H9 (cell line): ENCODE measurements around the gene NR3C2. TPM values are rescaled to one million over a fixed set of nuclear protein-coding genes. Genes with fewer than 3 reads are reported as not detected.

Experiments
- DNase-seq: peaks from one replicate; pipeline ENCODE4 v3.0.0-alpha.2; 2017
- H2AFZ ChIP-seq: one replicate; pipeline ENCODE4 v1.6.1; 2013; ENCODE audit warnings: mild to moderate bottlenecking, low read length, control low read depth, moderate library complexity
- H2AK5ac ChIP-seq: 2 replicates; pipeline ENCODE4 v1.6.1; 2013; ENCODE audit warnings: low read length, control low read depth, mixed read lengths; ENCODE audit not compliant: insufficient read length
- H2BK120ac ChIP-seq: one replicate; pipeline ENCODE4 v1.6.1; 2013; ENCODE audit warnings: low read depth, mild to moderate bottlenecking, low read length, control low read depth, inconsistent platforms; ENCODE audit not compliant: poor library complexity, severe bottlenecking
- H2BK12ac ChIP-seq: 2 replicates; pipeline ENCODE4 v1.6.1; 2013; ENCODE audit warnings: low read length, control low read depth, mixed read lengths, low read depth; ENCODE audit not compliant: insufficient read length
- H2BK15ac ChIP-seq: 2 replicates; pipeline ENCODE4 v1.6.1; 2013; ENCODE audit warnings: low read depth, low read length, control low read depth
- H2BK20ac ChIP-seq: one replicate; pipeline ENCODE4 v1.6.1; 2013; ENCODE audit warnings: low read depth, mild to moderate bottlenecking, low read length, control low read depth, inconsistent platforms; ENCODE audit not compliant: poor library complexity, severe bottlenecking
- H2BK5ac ChIP-seq: 2 replicates; pipeline ENCODE4 v1.6.1; 2013; ENCODE audit warnings: low read length, control low read depth, mixed read lengths; ENCODE audit not compliant: insufficient read length
- H3K14ac ChIP-seq: 2 replicates; pipeline ENCODE4 v1.6.1; 2013; ENCODE audit warnings: low read length, control low read depth; ENCODE audit not compliant: insufficient read depth
- H3K18ac ChIP-seq: 2 replicates; pipeline ENCODE4 v1.6.1; 2013; ENCODE audit warnings: low read depth, mild to moderate bottlenecking, mixed read lengths, low read length, control low read depth; ENCODE audit not compliant: insufficient read length
- H3K23ac ChIP-seq: 2 replicates; pipeline ENCODE4 v1.6.1; 2013; ENCODE audit warnings: low read length, control low read depth, mixed read lengths, low read depth; ENCODE audit not compliant: insufficient read length
- H3K23me2 ChIP-seq: 2 replicates; pipeline ENCODE4 v1.6.1; 2013; ENCODE audit warnings: low read depth, mild to moderate bottlenecking, mixed read lengths, low read length, control low read depth; ENCODE audit not compliant: insufficient read length, poor library complexity, severe bottlenecking
- H3K27ac ChIP-seq: 2 replicates; pipeline ENCODE4 v1.5.1; 2013; ENCODE audit warnings: low read length, control low read depth, mixed read lengths, low read depth; ENCODE audit not compliant: insufficient read length
- H3K27me3 ChIP-seq: 2 replicates; pipeline ENCODE4 v1.6.1; 2013; ENCODE audit warnings: low read length, control low read depth, inconsistent platforms; ENCODE audit not compliant: insufficient read depth
- H3K4ac ChIP-seq: 2 replicates; pipeline ENCODE4 v1.6.1; 2013; ENCODE audit warnings: low read depth, mild to moderate bottlenecking, control low read depth, inconsistent platforms, low read length, moderate library complexity
- H3K4me1 ChIP-seq: 2 replicates; pipeline ENCODE4 v1.6.1; 2013; ENCODE audit warnings: low read length, control low read depth, inconsistent platforms; ENCODE audit not compliant: insufficient read depth
- H3K4me2 ChIP-seq: 2 replicates; pipeline ENCODE4 v1.6.1; 2013; ENCODE audit warnings: low read length, control low read depth, mixed read lengths; ENCODE audit not compliant: insufficient read length, insufficient read depth
- H3K56ac ChIP-seq: 2 replicates; pipeline ENCODE4 v1.6.1; 2013; ENCODE audit warnings: low read depth, mild to moderate bottlenecking, mixed read lengths, low read length, control low read depth; ENCODE audit not compliant: insufficient read length
- H3K79me1 ChIP-seq: 2 replicates; pipeline ENCODE4 v1.6.1; 2013; ENCODE audit warnings: low read depth, mild to moderate bottlenecking, moderate library complexity, low read length, control low read depth, inconsistent platforms; ENCODE audit not compliant: insufficient read depth, poor library complexity, severe bottlenecking
- H3K79me2 ChIP-seq: 2 replicates; pipeline ENCODE4 v1.6.1; 2013; ENCODE audit warnings: low read length, control low read depth, inconsistent platforms; ENCODE audit not compliant: insufficient read depth
- H3K9ac ChIP-seq: 2 replicates; pipeline ENCODE4 v1.6.1; 2013; ENCODE audit warnings: low read length, control low read depth, mixed read lengths; ENCODE audit not compliant: insufficient read length; ENCODE audit errors: extremely low read depth
- H3K9me3 ChIP-seq: one replicate; pipeline ENCODE4 v1.6.1; 2013; ENCODE audit warnings: low read depth, low read length, inconsistent platforms; ENCODE audit not compliant: control insufficient read depth
- H3T11ph ChIP-seq: one replicate; pipeline ENCODE4 v1.6.1; 2013; ENCODE audit warnings: mild to moderate bottlenecking, low read length, control low read depth, inconsistent platforms
- H4K20me1 ChIP-seq: one replicate; pipeline ENCODE4 v1.6.1; 2013; ENCODE audit not compliant: control insufficient read depth, insufficient read length, insufficient read depth
- H4K5ac ChIP-seq: 2 replicates; pipeline ENCODE4 v1.6.1; 2013; ENCODE audit warnings: low read depth, mild to moderate bottlenecking, mixed read lengths, low read length, control low read depth; ENCODE audit not compliant: insufficient read length
- H4K8ac ChIP-seq: replicated peaks from 2 replicates; pipeline ENCODE4 v1.6.1; 2013; ENCODE audit warnings: low read length, control low read depth, mixed read lengths, low read depth; ENCODE audit not compliant: insufficient read length
- H4K91ac ChIP-seq: 2 replicates; pipeline ENCODE4 v1.6.1; 2013; ENCODE audit warnings: low read depth, mild to moderate bottlenecking, moderate library complexity, mixed read lengths, low read length, control low read depth; ENCODE audit not compliant: insufficient read length
- H3K27ac Mint-ChIP-seq, 3 experiments: 2 replicates in 2 of 3; 3 replicates in 1 of 3; pipeline ENCODE4 v1.8.0; 2020 to 2021; ENCODE audit warnings: mixed read lengths in 3 of 3, mild to moderate bottlenecking in 1 of 3, moderate library complexity in 1 of 3
- H3K27me3 Mint-ChIP-seq: 2 replicates; pipeline ENCODE4 v1.8.0; 2021; ENCODE audit warnings: low read depth, mild to moderate bottlenecking, moderate library complexity, mixed read lengths
- H3K36me3 Mint-ChIP-seq, 3 experiments: 2 replicates in 2 of 3; 3 replicates in 1 of 3; pipeline ENCODE4 v1.8.0; 2020 to 2021; ENCODE audit warnings: low read depth in 3 of 3, mixed read lengths in 3 of 3; ENCODE audit not compliant: insufficient read depth in 1 of 3
- H3K4me1 Mint-ChIP-seq, 2 experiments: 2 replicates each; pipeline ENCODE4 v1.8.0; 2020; ENCODE audit warnings: mixed read lengths in 2 of 2
- H3K4me3 Mint-ChIP-seq, 2 experiments: 2 replicates in 1 of 2; 3 replicates in 1 of 2; pipeline ENCODE4 v1.8.0; 2020 to 2021; ENCODE audit warnings: mild to moderate bottlenecking in 2 of 2, mixed read lengths in 2 of 2, moderate library complexity in 1 of 2
- H3K9me3 Mint-ChIP-seq, 2 experiments: 2 replicates in 1 of 2; 3 replicates in 1 of 2; pipeline ENCODE4 v1.8.0; 2020; ENCODE audit warnings: mild to moderate bottlenecking in 2 of 2, mixed read lengths in 2 of 2, moderate library complexity in 1 of 2
- CTCF ChIP-seq: fragments of 200-600 bp; sonication (generic); conservative IDR thresholded peaks from 3 replicates; pipeline ENCODE4 v1.8.0; 2021; ENCODE audit warnings: antibody characterized with exemption, mild to moderate bottlenecking
- WGBS: extraction: QIAGEN DNeasy Blood & Tissue Kit; methylation state at CpG from one replicate; pipeline ENCODE4 v1.1.7; 2013; ENCODE audit warnings: missing lambda C conversion rate, low lambda C conversion rate, mixed read lengths; ENCODE audit not compliant: insufficient read length; ENCODE audit errors: extremely low coverage; 5-methylcytosine and 5-hydroxymethylcytosine counted together
- total RNA-seq: library from RNA; stranded (reverse); gene quantifications from 2 replicates; pipeline ENCODE4 v1.2.1, GENCODE V29; 2021

Gene NR3C2
- total RNA-seq, 1 experiment from 2014 or later, result 1.4 TPM

DNA sequence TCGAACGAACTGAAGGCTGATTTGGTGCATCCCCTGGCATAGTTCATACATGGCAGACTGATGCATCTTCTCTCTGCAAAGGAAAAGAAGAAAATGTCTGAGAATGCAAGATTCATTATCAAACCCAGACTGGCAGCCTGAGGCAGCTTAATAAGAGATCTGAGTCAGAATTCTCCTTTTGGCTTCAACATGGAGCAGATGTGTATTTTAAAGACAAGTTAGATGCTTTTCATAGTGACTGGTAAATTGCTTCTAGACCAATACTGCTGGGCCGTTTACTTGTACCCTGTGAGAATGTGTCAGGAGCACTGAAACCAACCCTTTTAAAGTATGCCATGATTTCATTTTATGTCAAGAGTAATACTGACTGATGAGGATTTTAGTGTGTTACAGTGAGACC is 322.0 kb downstream of the NR3C2 start:
- no CpG with 5 or more reads among the region's 3 CpGs for WGBS
- Histone ChIP-seq H2BK12ac (no peak overlapping the region), H4K5ac (no peak overlapping the region), H3K9ac (no peak overlapping the region), H4K8ac (no peak overlapping the region), H3T11ph (no peak overlapping the region), H3K18ac (no peak overlapping the region), H2BK20ac (no peak overlapping the region), H4K20me1 (no peaks in the 10 kb centered on the region), H2BK5ac (no peak overlapping the region), H3K4ac (no peak overlapping the region), H2BK15ac (no peak overlapping the region), H3K4me1 (no peaks in the 10 kb centered on the region), H3K79me2 (no peaks in the 10 kb centered on the region), H4K91ac (no peak overlapping the region), H3K56ac (no peak overlapping the region), H2AFZ (no peak overlapping the region), H3K9me3 (no peaks in the 10 kb centered on the region), H3K79me1 (no peaks in the 10 kb centered on the region), H3K23ac (no peak overlapping the region), H2BK120ac (no peak overlapping the region), H3K23me2 (no peaks in the 10 kb centered on the region), H2AK5ac (no peak overlapping the region), H3K4me2 (no peak overlapping the region), H3K27me3 (no peaks in the 10 kb centered on the region), H3K27ac (no peak overlapping the region), H3K14ac (no peak overlapping the region)
- H3K4me3 Mint-ChIP-seq, result no peak overlapping the region
- peaks cover 30 to 35% of the 10 kb centered on the region in 2 experiments for H3K9me3 Mint-ChIP-seq
- no peak for DNase-seq
- no peak for TF ChIP-seq CTCF
- H3K4me1 Mint-ChIP-seq, result peaks cover 18 to 21% of the 10 kb centered on the region in 2 experiments
- H3K27ac Mint-ChIP-seq, result no peak overlapping the region
- H3K36me3 Mint-ChIP-seq, result peaks cover 17 to 34% (median 28%) of the 10 kb centered on the region in 3 experiments
- H3K27me3 Mint-ChIP-seq, result no peaks in the 10 kb centered on the region; the same call in 1 of the 2 replicates
